K562 (cell line): Measurements from ENCODE around the gene VPS9D1. TPM values are rescaled to one million over a fixed set of nuclear protein-coding genes. Genes with fewer than 3 reads are reported as not detected.

Source experiments
- ATAC-seq: fragments of 200-7000 bp; cut with Tn5 transposase; 3 replicates; pipeline ENCODE4 v1.9.1; 2020; ENCODE audit warnings: moderate library complexity
- BruUV-seq: library from RNA; stranded (reverse); fragments of 400-500 nt; replicated peaks from 2 replicates; lab custom pipeline; 2021; lab: Mats Ljungman, UMichigan
- CTCF ChIA-PET: fragments of 300-600 bp; formaldehyde crosslinking; extraction: SDS; loops from one replicate; lab custom pipeline; 2021; ENCODE audit warnings: low intra/inter-chr PET ratio; lab: Yijun Ruan, JAX
- POLR2A ChIA-PET: fragments of 300-600, 350-650 bp; sonication (Branson Sonifier 250); formaldehyde crosslinking; extraction: SDS; loops from one replicate; lab custom pipeline; 2021; ENCODE audit warnings: antibody characterized with exemption, inconsistent platforms; lab: Yijun Ruan, JAX
- DNase-seq, 4 experiments: peaks; one replicate each; pipeline versions ENCODE4 v3.0.0 to v3.0.0-alpha.2; 2011 to 2018; ENCODE audit warnings: low spot score in 3 of 4, mixed read lengths in 3 of 4; ENCODE audit errors: extremely low read depth in 1 of 4
- FAIRE-seq: peaks from 2 replicates; lab custom pipeline; 2011; peaks lifted over from hg19 to GRCh38; lab: Jason Lieb, UNC
- H2AFZ ChIP-seq: 2 replicates; pipeline ENCODE4 v1.6.0; 2011; ENCODE audit warnings: low read depth, low read length, control low read depth, inconsistent platforms
- H3K27ac ChIP-seq: fragments of 200-600 bp; 3 replicates; pipeline ENCODE4 v1.8.0; 2011; ENCODE audit warnings: low read depth, mild to moderate bottlenecking, control low read depth, inconsistent platforms, low read length, moderate library complexity, mixed read lengths; ENCODE audit errors: extremely low read depth
- H3K27me3 ChIP-seq, 2 experiments: fragments of 300-600 bp in 1 of 2; 2 replicates in 1 of 2; 3 replicates in 1 of 2; pipeline versions ENCODE4 v1.6.0 to v1.8.0; 2011; ENCODE audit warnings: inconsistent platforms in 2 of 2, low read length in 2 of 2, mild to moderate bottlenecking in 1 of 2, mixed read lengths in 1 of 2, moderate library complexity in 1 of 2; ENCODE audit not compliant: control insufficient read depth in 2 of 2, insufficient read depth in 2 of 2
- H3K36me3 ChIP-seq: fragments of 300-600 bp; 3 replicates; pipeline ENCODE4 v1.8.0; 2011; ENCODE audit warnings: mild to moderate bottlenecking, low read length, inconsistent platforms; ENCODE audit not compliant: control insufficient read depth, insufficient read depth
- H3K4me1 ChIP-seq, 2 experiments: fragments of 200-600 bp in 1 of 2; replicated peaks in 1 of 2; 2 replicates in 1 of 2; 3 replicates in 1 of 2; pipeline versions ENCODE4 v1.5.1 to v1.8.0; 2011; ENCODE audit warnings: inconsistent platforms in 2 of 2, low read length in 2 of 2, mild to moderate bottlenecking in 1 of 2, mixed read lengths in 1 of 2, moderate library complexity in 1 of 2; ENCODE audit not compliant: control insufficient read depth in 2 of 2, insufficient read depth in 2 of 2
- H3K4me2 ChIP-seq: 2 replicates; pipeline ENCODE4 v1.6.1; 2011; ENCODE audit warnings: low read length, control low read depth, inconsistent platforms, mixed read lengths; ENCODE audit not compliant: insufficient read depth
- H3K4me3 ChIP-seq: fragments of 200-600 bp; sonication (generic), shearing (Covaris generic); 2 replicates; pipeline ENCODE4 v1.5.1; 2016; ENCODE audit warnings: control low read depth, inconsistent platforms
- H3K79me2 ChIP-seq: fragments of 200-600 bp; 3 replicates; pipeline ENCODE4 v1.8.0; 2011; ENCODE audit warnings: low read length, inconsistent platforms; ENCODE audit not compliant: control insufficient read depth, insufficient read depth
- H3K9ac ChIP-seq, 2 experiments: 2 replicates each; pipeline versions ENCODE4 v1.6.0 to v1.6.1; 2011; ENCODE audit warnings: low read depth in 2 of 2, low read length in 2 of 2, control low read depth in 1 of 2, inconsistent platforms in 1 of 2, mild to moderate bottlenecking in 1 of 2, mixed read lengths in 1 of 2; ENCODE audit not compliant: insufficient read depth in 1 of 2
- H3K9me1 ChIP-seq: one replicate; pipeline ENCODE4 v1.6.0; 2011; ENCODE audit warnings: inconsistent platforms, mild to moderate bottlenecking, low read length, moderate library complexity; ENCODE audit not compliant: control insufficient read depth, insufficient read depth
- H3K9me3 ChIP-seq: replicated peaks from 2 replicates; pipeline ENCODE4 v1.5.1; 2011; ENCODE audit warnings: low read depth, low read length, inconsistent platforms; ENCODE audit not compliant: control insufficient read depth, insufficient read depth
- H4K20me1 ChIP-seq: replicated peaks from 2 replicates; pipeline ENCODE4 v1.6.1; 2011; ENCODE audit warnings: low read length, inconsistent platforms, mixed read lengths; ENCODE audit not compliant: control insufficient read depth, insufficient read depth
- CBFA2T2 ChIP-seq: fragments of 450-650 bp; conservative IDR thresholded peaks from 2 replicates; pipeline ENCODE4 v1.6.1; 2017; ENCODE audit warnings: mild to moderate bottlenecking
- HNRNPUL1 ChIP-seq: fragments of 200-400 bp; formaldehyde crosslinking; IDR thresholded peaks from 2 replicates; pipeline ENCODE4 v1.6.1; 2017; ENCODE audit warnings: low read length
- MXD1 ChIP-seq: fragments of 250-450 bp; sonication (Bioruptor Pico); IDR thresholded peaks from 2 replicates; pipeline ENCODE4 v1.8.0; 2021; ENCODE audit warnings: borderline replicate concordance, mild to moderate bottlenecking, moderate library complexity; ENCODE audit not compliant: poor library complexity, severe bottlenecking
- NCOR1 ChIP-seq: fragments of 450-650 bp; IDR thresholded peaks from 2 replicates; pipeline ENCODE4 v1.6.1; 2016; ENCODE audit warnings: mild to moderate bottlenecking, moderate library complexity
- POLR2G ChIP-seq: fragments of 200-400 bp; formaldehyde crosslinking; IDR thresholded peaks from 2 replicates; pipeline ENCODE4 v1.6.1; 2017; ENCODE audit warnings: low read depth, mild to moderate bottlenecking, antibody characterized with exemption, low read length, moderate library complexity
- ZNF12 ChIP-seq: sonication (generic); formaldehyde crosslinking; IDR thresholded peaks from 2 replicates; pipeline ENCODE4 v1.4.0; 2020; ENCODE audit warnings: mild to moderate bottlenecking, missing genetic modification reagents
- ZNF511 ChIP-seq: sonication (generic); formaldehyde crosslinking; IDR thresholded peaks from 2 replicates; pipeline ENCODE4 v1.8.0; 2022; ENCODE audit warnings: mild to moderate bottlenecking, missing genetic modification reagents
- WGBS: fragments of 100-300 bp; shearing (Covaris generic); methylation state at CpG from one replicate; pipeline ENCODE4 v1.1.6; 2016; ENCODE audit warnings: low coverage, mixed read lengths; ENCODE audit not compliant: insufficient coverage; ENCODE audit errors: missing lambda C conversion rate; 5-methylcytosine and 5-hydroxymethylcytosine counted together
- in situ Hi-C: fragments of 300-500 bp; cut with MboI; formaldehyde crosslinking; loops from 4 replicates; pipeline ENCODE4 v1.15.0; 2018; ENCODE audit warnings: inconsistent platforms, mixed read lengths
- intact Hi-C: fragments of 100-400 bp; cut with micrococcal nuclease; formaldehyde crosslinking; loops from 2 replicates; pipeline ENCODE4 v1.14.2; 2022
- polyA plus RNA-seq, 8 experiments: library from polyadenylated mRNA; depleted of rRNA in 4 of 8; stranded (reverse) in 5 of 8; unstranded in 3 of 8; fragments of >200 nt; fragmentation: Nextera tagmentation in 2 of 8; fragmentation: Illumina TruSeq in 1 of 8; extraction: Ambion mirVana in 2 of 8; extraction: Trizol in 1 of 8; gene quantifications; 2 replicates each; pipeline versions ENCODE4 v1.2.1 to v1.2.3, GENCODE V29; 2011 to 2014; ENCODE audit warnings: inconsistent platforms in 1 of 8, missing spikeins in 1 of 8
- total RNA-seq, 7 experiments: library from RNA; depleted of rRNA in 6 of 7; stranded (reverse); fragments of >200 nt in 6 of 7; fragmentation: Illumina TruSeq in 2 of 7; extraction: Trizol in 2 of 7; gene quantifications; 2 replicates each; pipeline versions ENCODE4 v1.2.1 to v1.2.3, GENCODE V29; 2011 to 2021; ENCODE audit warnings: low replicate concordance in 1 of 7

VPS9D1 gene
- total and polyA plus RNA-seq, 9 of the 15 experiments (the other 6 are each of a cell fraction or from before 2014, with no cell fraction given): 0.33 to 3.1 (median 1.1) TPM

- no TSS peak for BruUV-seq
These were observed 50.9 kb downstream of the VPS9D1 start for GRCh38 chr16:89669755-89670154.

GRCh38 chr16:89668790-89669158 lies 51.9 kb downstream of the VPS9D1 start:
- H3K27me3 ChIP-seq: no peaks in the 10 kb centered on the region
- H2AFZ ChIP-seq: no peak overlapping the region
- H3K79me2 ChIP-seq: no peaks in the 10 kb centered on the region
- H3K9me3 ChIP-seq: no peaks in the 10 kb centered on the region
- POLR2A ChIA-PET: interaction anchor here (1.0 to 1.5 kb wide), 2 partner anchors 10 to 18 kb away, joined by 3 to 6 read pairs; partner anchors contain the start of gene CDK10
- WGBS: 53% methylated on average over 5 of the region's 5 CpGs
- H3K4me2 ChIP-seq: no peak overlapping the region
- H3K27ac ChIP-seq: no peak overlapping the region
- in situ Hi-C loops: no loop called here
- H3K9ac ChIP-seq: no peak overlapping the region
- peaks cover 7% of the 10 kb centered on the region; the same call in 1 of the 3 replicates for H3K36me3 ChIP-seq
- H3K9me1 ChIP-seq: no peaks in the 10 kb centered on the region
- H4K20me1 ChIP-seq: no peaks in the 10 kb centered on the region
- TF ChIP-seq ZNF12 (CRISPR knock-in tag): no peak
- no peak for TF ChIP-seq ZNF511
- TF ChIP-seq HNRNPUL1: no peak
- no peak for TF ChIP-seq MXD1 (CRISPR knock-in tag)
- no peak for TF ChIP-seq CBFA2T2
- TF ChIP-seq, all 486 proteins: peak for 0
- CTCF ChIA-PET: no interaction called here
- Histone ChIP-seq H3K4me3 (no peak overlapping the region), H3K4me1 (peaks cover 3 to 19% of the 10 kb centered on the region in 2 experiments; a peak in 3 of 5 replicates)
- BruUV-seq: no TSS peak
- intact Hi-C loops: no loop called here
- no peak for ATAC-seq
- no peak for DNase-seq
- FAIRE-seq: no peak

More at GRCh38 chr16:89669755-89670154, 50.9 kb downstream of the VPS9D1 start:
- no peaks in the 10 kb centered on the region for H3K27me3 ChIP-seq
- no peaks in the 10 kb centered on the region for H3K9me3 ChIP-seq
- WGBS: 60% methylated on average over 8 of the region's 13 CpGs
- H4K20me1 ChIP-seq: no peaks in the 10 kb centered on the region
- in situ Hi-C loops (no loop called here), intact Hi-C loops (no loop called here)
- H3K4me2 ChIP-seq: no peak overlapping the region
- no peak overlapping the region for H3K27ac ChIP-seq
- no peaks in the 10 kb centered on the region for H3K9me1 ChIP-seq
- ChIA-PET CTCF (no interaction called here), POLR2A (no interaction called here)
- no peak overlapping the region for H2AFZ ChIP-seq
- FAIRE-seq (no peak), DNase-seq (peak in 1 of 4 experiments; percentile 30), ATAC-seq (peak; percentile 79)
- TF ChIP-seq NCOR1: no peak
- 0 out of 2 replicates have a peak, but pooled peaks have one; percentile 8 for TF ChIP-seq POLR2G
- H3K79me2 ChIP-seq: no peaks in the 10 kb centered on the region
- no peak overlapping the region for H3K9ac ChIP-seq
- no peak overlapping the region for H3K4me3 ChIP-seq
- peaks cover 0 to 23% of the 10 kb centered on the region in 2 experiments; a peak in 3 of 5 replicates for H3K4me1 ChIP-seq
- H3K36me3 ChIP-seq: 0 out of 3 replicates have a peak, but pooled peaks cover 1% of the 10 kb centered on the region
